DOHH2 (cell line): ENCODE results near the gene CRYGN.

ENCODE experiments used
- CTCF ChIP-seq: fragments of 200-600 bp; sonication (generic); IDR thresholded peaks from one replicate; pipeline ENCODE4 v1.5.1; 2014; ENCODE audit warnings: antibody characterized with exemption, mild to moderate bottlenecking, low read depth, low read length; ENCODE audit not compliant: poor library complexity, severe bottlenecking
- EZH2phosphoT487 ChIP-seq: fragments of 200-600 bp; sonication (generic); IDR thresholded peaks from 2 replicates; pipeline ENCODE4 v1.6.1; 2017; ENCODE audit warnings: borderline replicate concordance, mild to moderate bottlenecking, antibody characterized with exemption, low read length, moderate library complexity, mixed read lengths

GRCh38 chr7:151486074-151486473 lies 46.1 kb upstream of the CRYGN start:
- TF ChIP-seq CTCF, result no peak
- TF ChIP-seq EZH2phosphoT487, result no peak
